K562 (cell line): ENCODE measurements around the gene C16orf92.

ENCODE experiments used
- EP300 ChIP-seq: IDR thresholded peaks from 2 replicates; pipeline ENCODE4 v1.6.1; 2012; ENCODE audit warnings: low read length, improper control_type of control experiment
- ESRRB ChIP-seq: fragments of 250-450 bp; sonication (Bioruptor Pico); IDR thresholded peaks from 2 replicates; pipeline ENCODE4 v1.5.0; 2020; ENCODE audit warnings: mild to moderate bottlenecking, moderate library complexity, borderline replicate concordance
- FIP1L1 ChIP-seq: fragments of 200-400 bp; formaldehyde crosslinking; IDR thresholded peaks from 2 replicates; pipeline ENCODE4 v1.6.1; 2018; ENCODE audit warnings: mild to moderate bottlenecking, low read depth, low read length; ENCODE audit not compliant: poor library complexity, severe bottlenecking
- NFE2L1 ChIP-seq: fragments of 450-650 bp; IDR thresholded peaks from 2 replicates; pipeline ENCODE4 v1.6.1; 2016; ENCODE audit warnings: missing genetic modification characterization, low read depth, mild to moderate bottlenecking, missing compliant biosample characterization, moderate library complexity, borderline replicate concordance
- RFX5 ChIP-seq: IDR thresholded peaks from 2 replicates; pipeline ENCODE4 v1.6.1; 2011; ENCODE audit warnings: low read depth, mild to moderate bottlenecking, improper control_type of control experiment, low read length
- SIN3A ChIP-seq, 2 experiments: fragments of 150-350 bp in 1 of 2; IDR thresholded peaks; 2 replicates each; pipeline ENCODE4 v1.6.1; 2011 to 2016; ENCODE audit warnings: borderline replicate concordance in 2 of 2, low read depth in 2 of 2, low read length in 2 of 2, mild to moderate bottlenecking in 2 of 2, moderate library complexity in 2 of 2; ENCODE audit not compliant: control insufficient read depth in 1 of 2
- SP1 ChIP-seq: sonication (generic); formaldehyde crosslinking; IDR thresholded peaks from 2 replicates; pipeline ENCODE4 v1.8.1; 2022; ENCODE audit warnings: mild to moderate bottlenecking, missing genetic modification reagents
- TARDBP ChIP-seq: fragments of 450-650 bp; IDR thresholded peaks from 2 replicates; pipeline ENCODE4 v1.6.1; 2016
- ZNF121 ChIP-seq: sonication (generic); formaldehyde crosslinking; conservative IDR thresholded peaks from 2 replicates; pipeline ENCODE4 v1.8.0; 2022; ENCODE audit warnings: missing genetic modification reagents
- ZNF239 ChIP-seq: fragments of 250-450 bp; sonication (Bioruptor Pico); IDR thresholded peaks from 2 replicates; pipeline ENCODE4 v1.4.0; 2020; ENCODE audit warnings: mild to moderate bottlenecking
- TF ChIP-seq, protein P1 (sequence below), 3 experiments: IDR thresholded peaks in 2 of 3; conservative IDR thresholded peaks in 1 of 3; 2 replicates each; pipeline ENCODE4 v1.5.1; 2011 to 2012; ENCODE audit warnings: low read length in 3 of 3, mild to moderate bottlenecking in 3 of 3, control low read depth in 2 of 3, improper control_type of control experiment in 1 of 3, inconsistent platforms in 1 of 3, low read depth in 1 of 3, mixed read lengths in 1 of 3, moderate library complexity in 1 of 3; ENCODE audit not compliant: insufficient read depth in 2 of 3

GRCh38 chr16:29989111-29989858 lies 33.7 kb upstream of the C16orf92 start:
- TF ChIP-seq SIN3A (IDR thresholded peaks at IDR 0.05; ENCODE audit: borderline replicate concordance in 2 of 2, control insufficient read depth in 1 of 2, low read depth in 2 of 2, low read length in 2 of 2) (no peak), RFX5 (no peak), ZNF121 (CRISPR knock-in tag) (no peak), ZNF239 (no peak), SP1 (CRISPR knock-in tag) (no peak), NFE2L1 (tag) (no peak), TARDBP (no peak), EP300 (no peak), ESRRB (CRISPR knock-in tag) (no peak), FIP1L1 (no peak)
- TF ChIP-seq, protein P1, sequence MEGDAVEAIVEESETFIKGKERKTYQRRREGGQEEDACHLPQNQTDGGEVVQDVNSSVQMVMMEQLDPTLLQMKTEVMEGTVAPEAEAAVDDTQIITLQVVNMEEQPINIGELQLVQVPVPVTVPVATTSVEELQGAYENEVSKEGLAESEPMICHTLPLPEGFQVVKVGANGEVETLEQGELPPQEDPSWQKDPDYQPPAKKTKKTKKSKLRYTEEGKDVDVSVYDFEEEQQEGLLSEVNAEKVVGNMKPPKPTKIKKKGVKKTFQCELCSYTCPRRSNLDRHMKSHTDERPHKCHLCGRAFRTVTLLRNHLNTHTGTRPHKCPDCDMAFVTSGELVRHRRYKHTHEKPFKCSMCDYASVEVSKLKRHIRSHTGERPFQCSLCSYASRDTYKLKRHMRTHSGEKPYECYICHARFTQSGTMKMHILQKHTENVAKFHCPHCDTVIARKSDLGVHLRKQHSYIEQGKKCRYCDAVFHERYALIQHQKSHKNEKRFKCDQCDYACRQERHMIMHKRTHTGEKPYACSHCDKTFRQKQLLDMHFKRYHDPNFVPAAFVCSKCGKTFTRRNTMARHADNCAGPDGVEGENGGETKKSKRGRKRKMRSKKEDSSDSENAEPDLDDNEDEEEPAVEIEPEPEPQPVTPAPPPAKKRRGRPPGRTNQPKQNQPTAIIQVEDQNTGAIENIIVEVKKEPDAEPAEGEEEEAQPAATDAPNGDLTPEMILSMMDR (IDR thresholded peaks at IDR 0.05 in 2 of 3, conservative IDR thresholded peaks at IDR 0.05 in 1 of 3; ENCODE audit: insufficient read depth in 2 of 3, low read depth in 1 of 3, low read length in 3 of 3) = no peak
